Measurements from ENCODE around the gene AKAP13.

AKAP13 gene

GRCh38 chr15:85762039-85762755 lies 381.8 kb downstream of the AKAP13 start:
- no peak for DNase-seq

- no peak for DNase-seq
Measured at GRCh38 chr15:85762756-85763127, 382.3 kb downstream of the AKAP13 start.

DNA sequence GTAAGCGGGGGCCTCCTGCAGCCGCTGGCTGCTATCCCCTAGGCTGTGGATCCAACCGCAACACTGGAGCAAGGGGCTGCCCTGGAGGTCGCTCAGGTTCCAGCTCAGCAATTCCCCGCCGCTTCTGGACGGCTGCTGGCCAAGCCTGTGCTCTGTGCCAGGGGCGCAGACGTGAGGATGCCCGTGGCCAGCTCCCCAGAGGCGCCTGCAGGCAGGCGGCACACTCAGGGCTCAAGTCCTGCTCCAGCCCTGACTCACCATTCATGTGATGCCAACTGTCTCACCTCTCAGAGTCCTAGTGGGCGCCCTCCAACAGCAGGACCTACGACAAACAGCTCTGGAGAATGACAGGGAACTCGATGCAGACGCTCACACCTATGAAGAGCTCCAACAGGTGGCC lies 382.8 kb downstream of the AKAP13 start:
- DNase-seq, result no peak

DNA sequence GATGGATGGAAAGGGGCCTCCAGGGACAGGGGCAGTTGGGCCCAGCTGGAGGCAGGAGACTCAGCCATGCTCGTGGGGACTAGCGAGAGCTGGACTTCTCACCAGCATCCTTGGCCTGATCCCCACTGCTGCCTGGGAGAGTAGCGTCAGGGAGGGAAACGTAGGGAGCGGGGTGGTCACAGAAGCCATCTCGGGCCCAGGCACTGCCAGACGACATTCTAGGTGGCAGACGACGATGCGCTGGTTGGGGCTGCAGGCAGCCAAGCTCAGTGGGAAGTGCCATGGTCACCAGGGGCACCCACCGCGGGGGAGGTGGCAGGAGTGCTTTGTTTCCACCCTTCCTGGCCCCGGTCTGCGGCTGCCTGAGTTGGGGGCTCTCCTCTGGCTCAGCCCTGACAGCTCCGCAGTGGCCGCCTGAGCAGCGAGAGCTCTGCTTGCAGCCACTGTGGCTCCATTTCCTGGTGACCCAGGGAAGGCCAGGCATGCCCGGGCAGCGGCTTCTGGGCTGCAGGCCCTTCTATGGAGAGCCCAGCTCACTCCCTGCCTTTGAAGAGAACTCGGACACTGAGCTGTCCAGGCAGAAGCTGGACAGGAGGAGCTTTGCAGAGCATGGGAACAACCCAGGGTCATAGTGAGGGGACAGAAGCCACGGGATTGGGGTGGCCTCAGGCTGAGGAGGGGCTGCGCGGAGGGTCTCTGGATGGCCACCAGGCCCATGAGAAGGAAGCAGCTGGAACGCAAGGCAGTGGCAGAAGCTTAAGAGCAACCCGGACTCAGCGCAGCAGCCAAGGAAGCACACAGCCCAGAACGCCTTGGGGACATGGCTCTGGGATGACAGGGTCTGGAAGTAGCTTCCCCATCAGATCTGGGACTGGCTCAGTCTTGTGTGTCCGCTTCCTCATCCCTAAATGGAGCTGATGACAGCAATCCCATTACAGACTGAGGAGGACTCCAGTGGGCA lies 383.6 kb downstream of the AKAP13 start:
- no peak for DNase-seq

DNA sequence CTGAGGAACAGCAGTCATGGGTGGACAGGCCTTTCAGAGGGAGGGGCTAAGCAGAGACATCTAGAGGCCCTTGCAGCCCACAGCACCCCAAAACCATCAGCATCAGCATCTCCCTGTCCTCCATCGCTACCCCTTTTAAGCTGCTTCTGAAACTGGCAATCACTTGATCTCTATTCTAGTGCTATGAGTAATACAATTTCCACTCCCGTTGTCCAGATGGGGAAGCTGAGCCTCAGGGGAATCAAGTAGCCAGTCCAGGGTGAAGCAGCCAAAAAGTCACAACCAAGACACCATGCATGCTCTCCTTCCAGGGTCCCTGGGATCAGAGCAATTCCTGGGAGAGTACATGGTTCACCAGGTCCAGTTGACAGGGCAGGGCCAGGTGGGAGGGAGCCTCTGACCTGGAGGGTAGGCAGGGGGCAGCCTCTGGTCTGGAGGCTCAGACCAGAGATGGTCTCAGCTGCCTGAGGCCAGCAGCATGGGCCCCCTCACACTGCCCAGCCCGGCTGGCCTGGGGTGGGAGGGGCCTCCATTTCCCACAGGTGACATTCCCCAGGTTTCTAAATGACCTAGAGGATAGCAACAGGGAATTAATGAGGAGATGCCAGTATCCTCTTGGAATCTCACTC lies 384.4 kb downstream of the AKAP13 start:
- DNase-seq, result no peak

- DNase-seq, result no peak
Measured at GRCh38 chr15:85766001-85766831, 385.8 kb downstream of the AKAP13 start.

DNA sequence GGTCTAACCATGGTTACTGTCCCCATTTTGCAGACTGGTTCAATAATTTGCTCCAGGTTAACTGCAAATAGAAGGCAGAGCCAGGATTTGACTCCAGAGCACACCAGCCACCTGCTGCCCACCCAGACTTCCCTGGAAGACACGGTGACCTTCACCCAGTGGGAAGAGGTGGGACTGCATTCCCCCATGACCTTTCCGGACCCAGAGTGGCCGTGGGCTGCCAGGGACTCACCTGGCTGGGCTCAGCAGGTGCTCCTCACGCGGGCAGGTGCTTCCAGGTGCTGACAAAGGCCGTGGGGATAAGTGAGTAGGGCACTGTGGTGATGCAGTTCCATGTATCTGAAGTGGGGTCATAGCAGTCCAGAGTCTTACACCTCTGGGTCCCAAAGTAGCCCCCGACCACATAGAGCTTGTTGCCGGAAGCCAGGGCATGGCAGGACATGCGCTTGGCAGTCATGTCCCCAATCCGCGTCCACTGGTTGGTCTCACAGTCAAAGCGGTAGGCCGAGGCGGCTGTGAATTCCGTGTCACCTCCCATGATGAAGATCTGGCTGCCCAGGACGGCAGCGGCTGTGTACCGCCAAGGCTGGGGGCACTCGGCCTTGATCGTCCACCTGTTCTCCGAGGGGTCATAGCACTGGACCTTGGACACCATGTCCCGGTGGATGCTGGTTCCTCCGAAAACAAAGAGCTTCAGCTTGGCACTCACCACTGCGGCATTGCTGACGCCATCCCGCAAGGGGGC lies 387.6 kb downstream of the AKAP13 start:
- DNase-seq, result no peak

DNA sequence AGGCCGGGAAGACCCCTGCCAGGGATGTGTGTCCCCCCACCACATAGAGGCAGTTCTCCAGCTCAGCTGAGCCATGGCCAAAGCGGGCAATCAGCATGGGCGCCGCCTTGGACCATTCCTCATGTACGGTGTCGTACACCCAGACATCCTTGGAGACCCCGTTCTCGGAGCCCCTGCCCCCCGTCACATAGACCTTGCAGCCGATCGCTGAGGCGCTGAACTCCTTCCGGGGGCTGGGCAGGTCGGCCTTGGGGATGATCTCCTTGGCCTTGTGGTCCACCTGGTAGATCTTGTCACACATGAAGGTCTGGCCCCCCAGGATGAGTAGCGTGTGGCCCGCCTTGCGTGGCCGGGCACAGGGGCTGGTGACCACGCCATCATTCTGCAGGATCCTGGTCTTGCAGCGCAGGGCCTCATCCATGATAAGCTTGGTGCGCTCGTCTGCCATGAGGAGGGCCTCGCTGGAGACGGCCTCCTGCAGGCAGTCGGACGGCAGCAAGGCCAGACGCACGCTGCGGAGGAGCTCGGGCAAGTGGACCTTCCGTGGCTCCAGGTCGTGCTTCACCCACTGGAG lies 388.3 kb downstream of the AKAP13 start:
- no peak for DNase-seq

GRCh38 chr15:85769182-85769900 lies 388.9 kb downstream of the AKAP13 start:
- no peak for DNase-seq

GRCh38 chr15:85770096-85771041 lies 390.0 kb downstream of the AKAP13 start:
- DNase-seq, result no peak

- no peak for DNase-seq
Measured at GRCh38 chr15:85771271-85771670, 390.9 kb downstream of the AKAP13 start.

- DNase-seq, result no peak
Measured at GRCh38 chr15:85771781-85772445, 391.5 kb downstream of the AKAP13 start.

GRCh38 chr15:85772668-85773067 lies 392.3 kb downstream of the AKAP13 start:
- DNase-seq, result no peak

DNA sequence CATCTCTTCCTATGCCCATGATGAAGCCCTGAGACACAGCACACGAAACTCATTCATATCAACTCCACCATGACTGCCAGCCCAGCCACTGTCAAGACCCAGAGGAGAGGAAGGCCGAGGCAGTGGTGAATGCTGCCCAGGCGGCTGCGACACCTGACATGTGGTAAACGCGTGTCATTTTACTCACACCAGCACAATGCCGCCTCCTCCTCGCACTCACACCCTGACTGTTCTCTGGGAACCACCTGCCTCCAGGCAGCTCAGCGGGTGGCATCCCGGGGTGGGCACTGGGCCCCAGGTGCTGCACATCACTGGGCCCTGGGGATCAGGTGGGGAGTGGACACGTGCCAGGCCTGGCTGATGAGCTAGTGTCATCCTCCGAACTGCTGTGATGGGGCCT lies 392.8 kb downstream of the AKAP13 start:
- DNase-seq, result no peak

DNA sequence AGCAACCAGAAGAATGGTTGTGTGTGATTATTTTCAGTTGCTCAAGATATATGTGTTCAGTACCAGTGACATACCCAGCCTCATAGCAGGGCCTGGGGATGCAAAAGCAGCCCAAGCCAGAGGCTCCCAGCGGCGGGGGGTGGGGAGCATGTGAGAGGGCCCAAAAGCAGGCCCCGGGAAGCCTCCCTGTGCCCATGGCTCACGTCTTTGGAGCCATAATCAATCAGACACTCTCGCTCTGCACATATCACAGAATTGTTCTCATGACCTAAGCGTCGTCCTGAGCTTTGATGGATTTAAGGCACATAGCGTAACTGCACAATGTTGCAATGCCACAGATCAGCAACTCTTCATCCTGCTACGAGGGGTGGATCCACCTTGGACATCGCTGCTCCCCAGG lies 393.6 kb downstream of the AKAP13 start:
- no peak for DNase-seq

DNA sequence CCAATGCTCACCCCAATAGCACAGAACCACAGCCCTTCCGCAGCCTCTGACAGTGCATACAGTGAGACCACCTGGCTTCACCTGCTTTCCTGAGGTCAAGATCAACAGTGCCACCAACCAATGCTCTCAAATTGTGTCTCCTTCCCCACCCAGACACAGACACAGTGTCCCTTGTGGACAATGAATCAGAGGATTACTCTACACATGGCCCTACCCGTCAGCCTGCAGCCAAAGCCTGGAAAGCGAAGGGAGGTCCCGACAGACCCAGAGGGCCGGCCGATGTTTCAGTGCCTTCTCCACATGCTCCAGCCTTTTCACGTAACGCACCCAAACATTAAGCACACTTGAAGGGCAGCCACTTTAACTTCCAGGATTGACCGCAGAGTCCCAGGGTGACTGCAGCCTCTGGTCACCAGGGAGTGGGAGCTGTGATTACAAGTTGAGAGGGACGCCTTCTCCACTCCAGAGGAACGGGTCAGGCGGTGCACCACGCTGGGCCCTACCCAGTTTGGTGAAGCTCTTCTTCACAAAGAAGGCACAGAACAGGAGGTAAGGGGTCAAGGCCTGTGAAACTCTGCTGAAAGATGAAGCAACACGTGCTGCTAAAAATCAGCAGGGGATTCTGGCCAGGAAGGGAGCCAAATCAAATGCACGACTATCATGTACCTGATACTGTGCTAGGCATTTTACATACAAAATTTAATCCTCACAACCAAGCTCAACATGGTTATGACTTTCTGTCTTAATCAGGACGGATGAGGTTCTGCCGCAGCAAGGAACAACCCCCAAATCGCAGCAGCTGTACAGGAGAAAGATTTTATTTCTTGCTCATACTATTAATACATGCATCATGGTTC lies 397.1 kb downstream of the AKAP13 start:
- DNase-seq, result no peak

DNA sequence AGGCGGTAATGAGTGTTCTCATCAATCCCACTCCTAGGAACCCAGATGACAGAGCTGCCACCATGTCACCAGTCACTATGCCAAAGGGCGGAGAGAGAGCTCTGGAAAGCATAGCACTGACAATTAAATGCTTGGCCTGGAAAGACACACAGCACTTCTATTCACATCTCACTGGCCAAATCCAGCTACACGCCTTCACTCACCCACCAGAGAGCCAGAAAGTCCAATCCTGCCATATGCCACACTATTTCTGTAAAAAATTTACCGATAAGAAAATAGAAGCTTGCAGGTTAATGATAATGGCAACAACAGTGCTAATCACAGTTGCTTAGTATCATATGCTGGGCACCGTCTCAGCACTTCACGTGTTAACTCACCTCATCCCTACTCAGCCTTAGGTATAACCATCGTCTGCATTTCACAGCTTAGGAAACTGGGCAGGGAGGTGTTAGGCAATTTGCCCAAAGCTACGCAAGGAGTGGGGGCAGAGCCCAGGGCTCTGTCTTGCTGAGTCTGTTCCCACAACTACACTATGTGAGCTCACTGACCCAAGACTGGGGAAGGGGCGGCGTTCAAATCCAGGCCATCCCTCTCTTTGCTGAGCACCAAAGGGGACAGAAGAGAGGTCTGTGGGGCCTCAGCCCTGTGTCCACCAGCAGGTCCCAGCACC lies 397.8 kb downstream of the AKAP13 start:
- DNase-seq, result no peak

DNA sequence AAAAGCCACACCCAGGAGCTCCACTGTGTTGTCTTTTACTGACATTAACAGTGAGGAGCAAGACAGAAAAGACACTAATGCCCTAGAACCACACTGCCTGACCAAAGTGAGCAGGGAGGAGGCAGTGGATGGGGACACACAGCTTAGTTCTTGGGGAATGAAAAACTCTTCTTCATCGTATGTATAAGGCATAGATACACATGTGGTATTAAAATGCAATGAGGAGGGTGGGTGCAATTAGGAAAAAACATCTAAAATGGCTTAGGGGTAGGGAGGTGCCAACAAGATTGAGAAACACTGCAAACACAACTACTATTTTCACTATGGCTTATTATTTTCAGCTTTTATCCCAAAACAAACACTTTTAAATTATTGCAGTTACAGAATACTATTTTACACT lies 398.8 kb downstream of the AKAP13 start:
- no peak for DNase-seq
